Lung (tissue), 12 donors: ENCODE data around the gene NHS. TPM values are rescaled to one million over a fixed set of nuclear protein-coding genes. Genes with fewer than 3 reads are reported as not detected.

Source experiments
- ATAC-seq: fragments of 200-7000 bp; cut with Tn5 transposase; one replicate; pipeline ENCODE4 v1.9.1; 2020; ENCODE audit warnings: moderate number of reproducible peaks; ENCODE audit not compliant: insufficient read depth, low FRiP score
- DNase-seq, 3 donors: peaks; one replicate each; pipeline ENCODE4 v3.0.0-alpha.2; 2013 to 2017
- H3K27ac ChIP-seq, 2 donors: one replicate each; pipeline ENCODE4 v1.5.1; 2013; ENCODE audit warnings: mild to moderate bottlenecking in 2 of 2, moderate library complexity in 2 of 2, control low read depth in 1 of 2, inconsistent platforms in 1 of 2, low read depth in 1 of 2, low read length in 1 of 2
- H3K27me3 ChIP-seq, 3 donors: one replicate each; pipeline ENCODE4 v1.5.1; 2013; ENCODE audit warnings: low read length in 2 of 3; ENCODE audit not compliant: control insufficient read depth in 3 of 3, insufficient read depth in 3 of 3
- H3K36me3 ChIP-seq, 4 donors: one replicate each; pipeline ENCODE4 v1.5.1; 2013; ENCODE audit warnings: low read length in 4 of 4, mild to moderate bottlenecking in 1 of 4, moderate library complexity in 1 of 4; ENCODE audit not compliant: control insufficient read depth in 4 of 4, insufficient read depth in 4 of 4
- H3K4me1 ChIP-seq, 5 donors: one replicate each; pipeline ENCODE4 v1.5.1; 2013; ENCODE audit warnings: low read length in 5 of 5, mild to moderate bottlenecking in 2 of 5, moderate library complexity in 1 of 5; ENCODE audit not compliant: control insufficient read depth in 5 of 5, insufficient read depth in 5 of 5
- H3K4me3 ChIP-seq: one replicate; pipeline ENCODE4 v1.5.1; 2013; ENCODE audit warnings: mild to moderate bottlenecking, control low read depth, moderate library complexity
- H3K9ac ChIP-seq, 2 donors: one replicate each; pipeline ENCODE4 v1.5.1; 2013; ENCODE audit warnings: low read length in 2 of 2, control low read depth in 1 of 2; ENCODE audit not compliant: insufficient read depth in 1 of 2
- H3K9me3 ChIP-seq, 4 donors: one replicate each; pipeline ENCODE4 v1.5.1; 2013; ENCODE audit warnings: low read length in 3 of 4, mild to moderate bottlenecking in 1 of 4, moderate library complexity in 1 of 4; ENCODE audit not compliant: control insufficient read depth in 4 of 4, insufficient read depth in 3 of 4
- WGBS, 2 donors: extraction: QIAGEN DNeasy Blood & Tissue Kit; methylation state at CpG; one replicate each; pipeline ENCODE4 v1.1.7; 2013; 5-methylcytosine and 5-hydroxymethylcytosine counted together
- polyA plus RNA-seq, 2 donors: library from polyadenylated mRNA; stranded (reverse); fragments of 200-250 nt; gene quantifications; one replicate each; pipeline ENCODE4 v1.2.1, GENCODE V29; 2013
- total RNA-seq, 2 donors: library from RNA; depleted of rRNA in 1 of 2; stranded (reverse); fragments of >200 nt in 1 of 2; gene quantifications; one replicate each; pipeline ENCODE4 v1.2.1, GENCODE V29; 2014 to 2021
- TF ChIP-seq, protein P1 (sequence below): IDR thresholded peaks from 2 replicates; pipeline ENCODE4 v1.5.1; 2012; ENCODE audit warnings: mild to moderate bottlenecking; ENCODE audit errors: control extremely low read depth, extremely low read depth
- donor health status: control.
- donor health status: control.
- donor health status: Bipolar disorder and iron deficiency.
- donor health status: healthy.
- donor health status: DM: yes; HTN: yes; CAD: no.

The NHS gene
- total and polyA plus RNA-seq, 4 donors = 0.46 to 2.0 (median 1.4) TPM

- Histone ChIP-seq H3K9ac (no peak overlapping the region), H3K9me3 (no peaks in the 10 kb centered on the region), H3K4me1 (peaks cover 0 to 21% (median 4%) of the 10 kb centered on the region in 5 donors), H3K27ac (no peak overlapping the region), H3K4me3 (no peak overlapping the region), H3K36me3 (no peaks in the 10 kb centered on the region), H3K27me3 (peaks cover 0 to 37% (median 30%) of the 10 kb centered on the region in 3 donors)
- TF ChIP-seq, protein P1, sequence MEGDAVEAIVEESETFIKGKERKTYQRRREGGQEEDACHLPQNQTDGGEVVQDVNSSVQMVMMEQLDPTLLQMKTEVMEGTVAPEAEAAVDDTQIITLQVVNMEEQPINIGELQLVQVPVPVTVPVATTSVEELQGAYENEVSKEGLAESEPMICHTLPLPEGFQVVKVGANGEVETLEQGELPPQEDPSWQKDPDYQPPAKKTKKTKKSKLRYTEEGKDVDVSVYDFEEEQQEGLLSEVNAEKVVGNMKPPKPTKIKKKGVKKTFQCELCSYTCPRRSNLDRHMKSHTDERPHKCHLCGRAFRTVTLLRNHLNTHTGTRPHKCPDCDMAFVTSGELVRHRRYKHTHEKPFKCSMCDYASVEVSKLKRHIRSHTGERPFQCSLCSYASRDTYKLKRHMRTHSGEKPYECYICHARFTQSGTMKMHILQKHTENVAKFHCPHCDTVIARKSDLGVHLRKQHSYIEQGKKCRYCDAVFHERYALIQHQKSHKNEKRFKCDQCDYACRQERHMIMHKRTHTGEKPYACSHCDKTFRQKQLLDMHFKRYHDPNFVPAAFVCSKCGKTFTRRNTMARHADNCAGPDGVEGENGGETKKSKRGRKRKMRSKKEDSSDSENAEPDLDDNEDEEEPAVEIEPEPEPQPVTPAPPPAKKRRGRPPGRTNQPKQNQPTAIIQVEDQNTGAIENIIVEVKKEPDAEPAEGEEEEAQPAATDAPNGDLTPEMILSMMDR = no peak
- whole genome bisulfite sequencing, 2 donors = 47 to 85% methylated on average over 6 of the region's 6 CpGs
- ATAC-seq (no peak), DNase-seq (peak; percentile 87 to 92 (median 92))
Observed at GRCh38 chrX:17597836-17598439, 222.9 kb downstream of the NHS start.

DNA sequence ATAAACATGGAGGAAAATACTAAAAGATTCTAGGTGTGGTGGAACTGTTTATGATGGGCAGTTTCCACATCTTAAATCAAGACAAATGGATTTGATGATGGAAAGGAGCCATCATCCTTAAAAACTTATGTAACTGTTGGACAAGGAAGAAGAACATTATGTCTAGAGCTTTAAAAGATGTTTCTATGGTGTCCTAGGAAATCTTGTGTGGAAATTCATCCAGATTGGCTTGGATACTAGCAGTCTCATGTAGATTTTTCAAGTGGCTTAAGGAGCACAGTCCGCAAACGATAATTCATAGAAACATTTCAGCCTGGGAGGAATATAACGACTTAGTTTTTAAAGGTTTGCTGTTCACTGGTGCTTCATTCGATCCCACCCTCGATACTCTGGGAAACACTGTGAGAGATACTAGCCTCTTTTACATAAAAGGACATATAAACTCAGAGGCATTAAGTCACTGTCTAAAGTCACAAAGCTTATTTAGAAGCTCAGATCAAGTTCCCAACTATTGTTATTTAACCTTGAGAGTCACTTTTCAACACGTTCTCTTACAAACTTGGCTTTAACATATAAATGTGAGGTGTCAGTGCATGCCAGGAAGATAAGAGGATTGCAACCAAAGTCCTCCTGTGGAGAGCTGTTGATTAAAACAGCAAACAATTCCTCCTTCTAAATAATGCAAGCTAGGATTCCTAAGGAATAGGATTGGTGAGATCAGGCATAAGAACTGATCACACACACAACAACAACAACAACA is 226.6 kb downstream of the NHS start:
- Histone ChIP-seq H3K27me3 (peaks cover 0 to 29% (median 24%) of the 10 kb centered on the region in 3 donors), H3K9ac (no peak overlapping the region), H3K4me1 (peaks cover 0 to 25% (median 2%) of the 10 kb centered on the region in 5 donors), H3K27ac (no peak overlapping the region), H3K36me3 (no peaks in the 10 kb centered on the region), H3K9me3 (peaks cover 0 to 2% (median 1%) of the 10 kb centered on the region in 4 donors), H3K4me3 (no peak overlapping the region)
- ATAC-seq (no peak), DNase-seq (no peak)
- TF ChIP-seq, protein P1 = no peak
- 51 to 61% methylated on average over 6 of the region's 6 CpGs for WGBS, 2 donors

GRCh38 chrX:17602245-17602644 is 227.2 kb downstream of the NHS start:
- H3K4me1 ChIP-seq = peaks cover 0 to 21% (median 2%) of the 10 kb centered on the region in 5 donors
- TF ChIP-seq, protein P1 = no peak

More at GRCh38 chrX:17602245-17602644, 227.2 kb downstream of the NHS start:
- DNase-seq = no peak
- Histone ChIP-seq H3K4me3 (no peak overlapping the region), H3K9ac (no peak overlapping the region), H3K27ac (no peak overlapping the region), H3K9me3 (peaks cover 0 to 2% (median 1%) of the 10 kb centered on the region in 4 donors), H3K27me3 (peaks cover 0 to 31% (median 28%) of the 10 kb centered on the region in 3 donors), H3K36me3 (no peaks in the 10 kb centered on the region)
- ATAC-seq = peak; percentile 24
